SH-SY5Y (cell line): ENCODE data around the gene FAM13B.

Experiments used
- GATA2 ChIP-seq: IDR thresholded peaks from 2 replicates; pipeline ENCODE4 v1.6.1; 2011; ENCODE audit warnings: mild to moderate bottlenecking, low read depth, low read length
- GATA3 ChIP-seq: IDR thresholded peaks from 2 replicates; pipeline ENCODE4 v1.6.1; 2011; ENCODE audit warnings: low read depth, mild to moderate bottlenecking, low read length, moderate library complexity

DNA sequence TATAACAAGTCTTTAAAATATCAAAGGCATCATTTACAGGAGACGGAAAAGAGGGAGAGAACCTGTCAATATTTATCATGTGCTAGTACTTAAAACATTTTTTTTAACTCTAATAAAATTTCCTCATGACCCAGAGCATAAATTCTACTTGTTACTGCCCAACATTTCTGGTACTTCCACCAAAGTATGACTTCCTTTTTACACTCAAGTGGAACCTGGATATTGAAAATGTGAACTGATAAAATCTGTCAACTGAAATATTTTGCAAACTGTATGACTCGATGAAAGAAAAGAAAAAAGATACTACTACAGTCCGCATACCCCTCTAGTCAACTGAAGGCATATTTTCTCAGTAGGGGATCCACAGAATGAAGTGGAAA is 37.1 kb downstream of the FAM13B start:
- TF ChIP-seq GATA3 (no peak), GATA2 (no peak)
